Measurements from ENCODE around the gene RBM19.
"Not testable (repeated sequence)": the region's sequence is repeated elsewhere in the genome, so short reads cannot be mapped to it uniquely, and the experiment has no call there.

RBM19 gene

GRCh38 chr12:113813229-113813541 is 152.9 kb downstream of the RBM19 start:
- no peak overlapping the region for H3K9ac ChIP-seq (ENCODE audit: low read length)
- no peaks in the 10 kb centered on the region for H3K36me3 ChIP-seq (ENCODE audit: insufficient read depth, low read length)
- H3K4me2 ChIP-seq (ENCODE audit: low read length): no peak overlapping the region
- H3K27ac ChIP-seq (ENCODE audit: low read depth, low read length, poor library complexity, severe bottlenecking): no peak overlapping the region
- no peaks in the 10 kb centered on the region for H3K4me1 ChIP-seq (ENCODE audit: insufficient read depth, low read length, severe bottlenecking)
- no peak overlapping the region for H2AFZ ChIP-seq (ENCODE audit: low read length)
- H3K9me3 ChIP-seq (ENCODE audit: low read length): no peaks in the 10 kb centered on the region
- H3F3A ChIP-seq (ENCODE audit: insufficient read depth, low read length): no peaks in the 10 kb centered on the region
- no peak overlapping the region for H3K4me3 ChIP-seq (ENCODE audit: low read depth, low read length, poor library complexity, severe bottlenecking)
- no peaks in the 10 kb centered on the region for H3K79me2 ChIP-seq (ENCODE audit: insufficient read depth, low read length)
- H3K27me3 ChIP-seq (ENCODE audit: insufficient read depth, low read length): no peaks in the 10 kb centered on the region
- no peak for TF ChIP-seq EZH2 (IDR thresholded peaks at IDR 0.05; ENCODE audit: borderline replicate concordance, low read length)
- TF ChIP-seq CTCF (IDR thresholded peaks at IDR 0.05; ENCODE audit: low read length): no peak
- no peaks in the 10 kb centered on the region for H4K20me1 ChIP-seq (ENCODE audit: insufficient read depth, low read length)
- H3K9me2 ChIP-seq (ENCODE audit: low read depth, low read length): no peaks in the 10 kb centered on the region

DNA sequence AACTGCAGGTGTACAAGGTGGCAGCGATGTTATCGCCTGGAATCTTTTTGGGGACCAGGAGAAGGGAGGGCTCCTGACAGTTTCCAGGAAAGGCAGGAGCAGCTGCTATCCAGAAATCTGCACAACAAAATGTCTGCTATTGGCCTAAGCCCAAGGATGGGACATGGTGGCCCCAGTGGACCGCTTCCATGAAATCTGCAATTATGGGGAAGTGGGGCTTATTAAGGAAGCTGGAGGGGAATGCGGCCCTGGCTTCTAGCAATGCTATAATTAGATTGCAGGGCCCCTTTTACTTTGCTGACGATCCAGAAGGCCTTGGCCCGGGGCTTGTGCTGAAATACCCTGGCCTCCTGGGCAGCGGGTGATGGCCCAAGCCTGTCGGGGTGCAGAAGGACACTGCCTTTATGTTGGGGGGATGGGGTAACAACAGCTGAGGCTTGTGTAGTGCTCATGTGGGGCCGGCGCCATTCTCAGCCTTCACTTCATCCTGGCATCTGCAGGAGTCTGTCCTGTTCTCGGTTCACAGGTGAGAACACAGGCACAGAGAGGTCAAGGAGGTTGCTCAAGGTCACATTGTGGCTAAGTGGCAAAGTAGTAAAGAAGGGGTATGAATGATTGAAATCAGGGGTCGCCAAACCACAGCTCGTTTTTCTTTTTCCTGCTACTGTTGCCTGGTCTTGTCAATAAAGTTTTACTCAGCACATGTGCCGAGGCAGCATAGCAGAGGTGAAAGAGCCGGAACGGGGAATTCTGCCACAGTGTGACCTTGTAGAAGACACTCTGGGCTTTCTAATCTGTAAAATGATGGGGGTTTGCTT is 153.5 kb downstream of the RBM19 start:
- Histone ChIP-seq H3K9ac (ENCODE audit: low read length) (no peak overlapping the region), H3K9me2 (ENCODE audit: low read depth, low read length) (no peaks in the 10 kb centered on the region), H4K20me1 (ENCODE audit: insufficient read depth, low read length) (no peaks in the 10 kb centered on the region), H3K4me3 (ENCODE audit: low read depth, low read length, poor library complexity, severe bottlenecking) (no peak overlapping the region), H3K27me3 (ENCODE audit: insufficient read depth, low read length) (no peaks in the 10 kb centered on the region), H3K79me2 (ENCODE audit: insufficient read depth, low read length) (no peaks in the 10 kb centered on the region), H3K4me1 (ENCODE audit: insufficient read depth, low read length, severe bottlenecking) (no peaks in the 10 kb centered on the region), H3F3A (ENCODE audit: insufficient read depth, low read length) (no peaks in the 10 kb centered on the region), H3K36me3 (ENCODE audit: insufficient read depth, low read length) (no peaks in the 10 kb centered on the region), H3K27ac (ENCODE audit: low read depth, low read length, poor library complexity, severe bottlenecking) (no peak overlapping the region), H3K9me3 (ENCODE audit: low read length) (no peaks in the 10 kb centered on the region), H2AFZ (ENCODE audit: low read length) (no peak overlapping the region), H3K4me2 (ENCODE audit: low read length) (no peak overlapping the region)
- TF ChIP-seq EZH2 (IDR thresholded peaks at IDR 0.05; ENCODE audit: borderline replicate concordance, low read length): no peak
- TF ChIP-seq CTCF (IDR thresholded peaks at IDR 0.05; ENCODE audit: low read length): no peak

- H3K4me2 ChIP-seq (ENCODE audit: low read length); H3K36me3 ChIP-seq (ENCODE audit: insufficient read depth, low read length); H3K9me3 ChIP-seq (ENCODE audit: low read length); H3K27ac ChIP-seq (ENCODE audit: low read depth, low read length, poor library complexity, severe bottlenecking); H3K4me1 ChIP-seq (ENCODE audit: insufficient read depth, low read length, severe bottlenecking); H3K4me3 ChIP-seq (ENCODE audit: low read depth, low read length, poor library complexity, severe bottlenecking); H3K79me2 ChIP-seq (ENCODE audit: insufficient read depth, low read length); H4K20me1 ChIP-seq (ENCODE audit: insufficient read depth, low read length); H3F3A ChIP-seq (ENCODE audit: insufficient read depth, low read length); H2AFZ ChIP-seq (ENCODE audit: low read length); H3K27me3 ChIP-seq (ENCODE audit: insufficient read depth, low read length); H3K9ac ChIP-seq (ENCODE audit: low read length); H3K9me2 ChIP-seq (ENCODE audit: low read depth, low read length): not testable (repeated sequence)
Observed at GRCh38 chr12:113809462-113810220, 156.5 kb downstream of the RBM19 start.
